ENCODE measurements around the gene S100A4. TPM values are rescaled to one million over a fixed set of nuclear protein-coding genes. Genes with fewer than 3 reads are reported as not detected.

The S100A4 gene
- total RNA-seq (2021), result 22.7 to 32.0 TPM (median 31.7 TPM) in 3 replicates
- percentile 55 among the genes with signal in this experiment for Bru-seq, nascent RNA
- long read RNA-seq, experiment 1, transcript S100A4-204 (3 exons, 600 nt), result major isoform, 9 of 11 reads
- long read RNA-seq, experiment 1, partial matches to known transcripts, result 0 of 11 reads
- long read RNA-seq, experiment 1, other reads (novel, unspliced or antisense), result 0 of 11 reads
- long read RNA-seq, experiment 2, transcript S100A4-204 (3 exons, 600 nt), result major isoform, 23 of 42 reads
- long read RNA-seq, experiment 2, transcript S100A4-206 (2 exons, 755 nt), result minor isoform, 19 of 42 reads
- long read RNA-seq, experiment 2, partial matches to known transcripts, result 0 of 42 reads
- long read RNA-seq, experiment 2, other reads (novel, unspliced or antisense), result 0 of 42 reads
- long read RNA-seq, experiment 3, result 0 reads

DNA sequence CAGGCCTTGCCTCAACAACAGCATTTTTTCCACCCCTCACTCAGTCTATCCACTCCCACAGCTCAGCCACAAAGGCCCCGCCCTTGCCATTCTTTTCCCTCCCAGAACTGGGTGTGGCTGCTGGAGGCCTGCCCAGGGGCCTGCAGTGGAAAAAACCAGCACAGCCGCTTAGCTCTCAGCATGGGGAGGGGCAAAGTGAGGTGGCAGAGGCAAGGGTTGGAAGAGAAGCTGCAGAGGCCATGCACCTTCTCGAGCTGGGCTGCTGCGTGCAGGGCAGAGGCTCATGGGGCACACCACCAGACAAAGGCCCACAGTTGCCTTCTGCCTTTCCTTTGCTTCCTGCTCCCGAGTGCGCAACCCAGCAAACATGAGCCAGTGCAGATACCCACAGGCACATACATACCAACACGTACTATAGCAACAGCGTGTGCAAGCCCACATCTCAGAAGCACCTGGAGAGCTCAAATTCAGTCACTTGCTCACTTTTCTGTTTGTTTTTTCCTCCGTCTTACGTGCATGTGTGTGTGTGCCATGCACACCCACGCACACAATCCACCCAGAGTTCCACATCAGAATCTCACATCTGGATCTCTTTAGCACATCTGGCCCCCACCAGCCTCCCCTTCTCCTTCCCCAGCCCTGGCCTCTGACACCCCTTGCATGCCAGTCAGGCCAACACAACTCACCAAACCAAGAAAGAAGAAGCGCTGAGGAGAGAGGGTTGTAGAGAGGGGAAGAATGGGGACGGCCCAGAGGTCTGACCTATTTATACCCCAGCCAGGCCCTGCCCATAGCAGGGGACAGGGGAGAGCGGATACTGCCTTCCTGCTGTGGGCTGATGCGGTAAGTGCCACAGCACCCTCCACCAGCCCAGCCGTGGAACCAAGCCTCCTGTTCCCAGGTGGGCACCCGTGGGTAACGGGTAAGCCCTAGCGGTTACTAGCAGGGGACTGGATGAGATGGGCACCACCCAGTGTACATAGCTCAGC, at the start of gene S100A4:
Gene S100A4 (minus strand): TSS at position 740 of the 989 bp plus-strand sequence. CDS start 1,012 bp downstream, outside the sequence.
- POLR2A ChIA-PET, result interaction anchor here (0.6 to 1.3 kb wide), 2 partner anchors 11 to 89 kb away, joined by 3 to 6 read pairs; partner anchors contain the start of gene CHTOP
- DNase-seq (ENCODE audit: low spot score), result peak; percentile 88
- Mint-ChIP-seq H3K4me3 (peak within 1 kb of the TSS; percentile 64), H3K36me3 (no peaks in the 10 kb centered on the region; the same call in 1 of the 2 replicates), H3K4me1 (peaks cover 65% of the 10 kb centered on the region), H3K27ac (peak within 1 kb of the TSS; percentile 96), H3K9me3 (no peaks in the 10 kb centered on the region), H3K27me3 (ENCODE audit: low read depth) (no peaks in the 10 kb centered on the region; the same call in 1 of the 2 replicates)
- CTCF ChIA-PET, result interaction anchor here (0.5 to 5.3 kb wide), 20 partner anchors 10 to 197 kb away, joined by 3 to 50 read pairs (median 4); partner anchors contain the start of genes INTS3, NPR1, PGLYRP4 and S100A13
- ATAC-seq, result peak; percentile 89
- TF ChIP-seq ETV6 (CRISPR knock-in tag; IDR thresholded peaks at IDR 0.05) (0 out of 2 replicates have a peak, but pooled peaks have one; percentile 29), PRRX2 (CRISPR knock-in tag; IDR thresholded peaks at IDR 0.05) (no peak), ZNF416 (CRISPR knock-in tag; IDR thresholded peaks at IDR 0.05) (no peak), FOXP4 (CRISPR knock-in tag; IDR thresholded peaks at IDR 0.05) (0 out of 2 replicates have a peak, but pooled peaks have one; percentile 27), ATF1 (CRISPR knock-in tag; IDR thresholded peaks at IDR 0.05) (no peak), NR2C2 (CRISPR knock-in tag; IDR thresholded peaks at IDR 0.05) (no peak), ZNF263 (CRISPR knock-in tag; IDR thresholded peaks at IDR 0.05; ENCODE audit: low read depth) (no peak), SOX15 (CRISPR knock-in tag; IDR thresholded peaks at IDR 0.05) (no peak), JUN (CRISPR knock-in tag; IDR thresholded peaks at IDR 0.05) (no peak), EMX1 (CRISPR knock-in tag; IDR thresholded peaks at IDR 0.05) (no peak), CBFB (CRISPR knock-in tag; IDR thresholded peaks at IDR 0.05; ENCODE audit: low read depth) (no peak), GABPB1 (CRISPR knock-in tag; IDR thresholded peaks at IDR 0.05) (0 out of 2 replicates have a peak, but pooled peaks have one; percentile 19), NFATC4 (CRISPR knock-in tag; IDR thresholded peaks at IDR 0.05) (no peak), ELF4 (CRISPR knock-in tag; IDR thresholded peaks at IDR 0.05; ENCODE audit: low read depth) (no peak), ZBTB21 (CRISPR knock-in tag; IDR thresholded peaks at IDR 0.05; ENCODE audit: borderline replicate concordance) (no peak), IRF1 (CRISPR knock-in tag; IDR thresholded peaks at IDR 0.05) (0 out of 2 replicates have a peak, but pooled peaks have one; percentile 9), JAZF1 (CRISPR knock-in tag; IDR thresholded peaks at IDR 0.05) (no peak), AR (CRISPR knock-in tag; IDR thresholded peaks at IDR 0.05) (no peak), SP1 (CRISPR knock-in tag; conservative IDR thresholded peaks at IDR 0.05) (peak; percentile 55; the same call in 1 of the 2 replicates), RORB (CRISPR knock-in tag; IDR thresholded peaks at IDR 0.05) (no peak), FOXP1 (CRISPR knock-in tag; IDR thresholded peaks at IDR 0.05; ENCODE audit: borderline replicate concordance) (no peak), ZNF512 (CRISPR knock-in tag; IDR thresholded peaks at IDR 0.05; ENCODE audit: borderline replicate concordance) (no peak)
- TF ChIP-seq, protein P1, sequence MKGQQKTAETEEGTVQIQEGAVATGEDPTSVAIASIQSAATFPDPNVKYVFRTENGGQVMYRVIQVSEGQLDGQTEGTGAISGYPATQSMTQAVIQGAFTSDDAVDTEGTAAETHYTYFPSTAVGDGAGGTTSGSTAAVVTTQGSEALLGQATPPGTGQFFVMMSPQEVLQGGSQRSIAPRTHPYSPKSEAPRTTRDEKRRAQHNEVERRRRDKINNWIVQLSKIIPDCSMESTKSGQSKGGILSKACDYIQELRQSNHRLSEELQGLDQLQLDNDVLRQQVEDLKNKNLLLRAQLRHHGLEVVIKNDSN (CRISPR knock-in tag; IDR thresholded peaks at IDR 0.05), result no peak
- TF ChIP-seq, protein P2, sequence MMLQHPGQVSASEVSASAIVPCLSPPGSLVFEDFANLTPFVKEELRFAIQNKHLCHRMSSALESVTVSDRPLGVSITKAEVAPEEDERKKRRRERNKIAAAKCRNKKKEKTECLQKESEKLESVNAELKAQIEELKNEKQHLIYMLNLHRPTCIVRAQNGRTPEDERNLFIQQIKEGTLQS (CRISPR knock-in tag; conservative IDR thresholded peaks at IDR 0.05), result no peak

All from WTC11 (cell line).